Amniotic stem cell (primary cell): ENCODE data around the gene BLOC1S4.
A peak's percentile ranks its signal among the peaks of the same experiment; 100 is the strongest.
"Not testable (repeated sequence)": the region's sequence is repeated elsewhere in the genome, so short reads cannot be mapped to it uniquely, and the experiment has no call there.

Source experiments
- DNase-seq: peaks from one replicate; lab custom pipeline; 2025; lab: John Stamatoyannopoulos, UW

The BLOC1S4 gene, protein sequence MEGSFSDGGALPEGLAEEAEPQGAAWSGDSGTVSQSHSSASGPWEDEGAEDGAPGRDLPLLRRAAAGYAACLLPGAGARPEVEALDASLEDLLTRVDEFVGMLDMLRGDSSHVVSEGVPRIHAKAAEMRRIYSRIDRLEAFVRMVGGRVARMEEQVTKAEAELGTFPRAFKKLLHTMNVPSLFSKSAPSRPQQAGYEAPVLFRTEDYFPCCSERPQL

DNA sequence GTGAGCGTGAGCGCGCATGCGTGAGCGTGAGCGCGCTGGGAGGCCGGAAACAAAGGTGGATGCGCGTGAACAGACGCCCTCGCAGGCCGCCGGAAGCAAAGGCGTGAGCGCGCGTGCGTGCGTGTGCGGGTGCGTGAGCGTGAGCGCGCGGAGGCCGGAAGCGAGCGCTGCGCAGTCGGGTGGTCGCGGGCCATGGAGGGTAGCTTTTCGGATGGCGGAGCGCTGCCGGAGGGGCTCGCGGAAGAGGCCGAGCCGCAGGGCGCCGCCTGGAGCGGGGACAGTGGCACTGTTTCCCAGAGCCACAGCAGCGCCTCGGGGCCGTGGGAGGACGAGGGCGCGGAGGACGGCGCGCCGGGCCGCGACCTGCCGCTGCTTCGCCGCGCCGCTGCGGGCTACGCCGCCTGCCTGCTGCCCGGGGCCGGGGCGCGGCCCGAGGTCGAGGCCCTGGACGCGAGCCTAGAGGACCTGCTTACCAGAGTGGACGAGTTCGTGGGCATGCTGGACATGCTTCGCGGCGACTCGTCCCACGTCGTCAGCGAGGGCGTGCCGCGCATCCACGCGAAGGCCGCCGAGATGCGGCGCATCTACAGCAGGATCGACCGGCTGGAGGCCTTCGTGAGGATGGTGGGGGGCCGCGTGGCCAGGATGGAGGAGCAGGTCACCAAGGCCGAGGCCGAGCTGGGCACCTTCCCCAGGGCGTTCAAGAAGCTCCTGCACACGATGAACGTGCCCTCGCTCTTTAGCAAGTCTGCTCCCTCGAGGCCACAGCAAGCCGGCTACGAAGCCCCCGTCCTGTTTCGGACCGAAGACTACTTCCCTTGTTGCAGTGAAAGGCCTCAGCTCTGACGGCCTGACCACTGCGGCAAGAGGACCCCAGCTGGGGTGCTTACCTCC, at the start of gene BLOC1S4:
TSS of gene BLOC1S4 (plus strand) at position 157 of the 894 bp plus-strand sequence. CDS start at position 193, 36 bp downstream.
- DNase-seq, result peak; percentile 79

DNA sequence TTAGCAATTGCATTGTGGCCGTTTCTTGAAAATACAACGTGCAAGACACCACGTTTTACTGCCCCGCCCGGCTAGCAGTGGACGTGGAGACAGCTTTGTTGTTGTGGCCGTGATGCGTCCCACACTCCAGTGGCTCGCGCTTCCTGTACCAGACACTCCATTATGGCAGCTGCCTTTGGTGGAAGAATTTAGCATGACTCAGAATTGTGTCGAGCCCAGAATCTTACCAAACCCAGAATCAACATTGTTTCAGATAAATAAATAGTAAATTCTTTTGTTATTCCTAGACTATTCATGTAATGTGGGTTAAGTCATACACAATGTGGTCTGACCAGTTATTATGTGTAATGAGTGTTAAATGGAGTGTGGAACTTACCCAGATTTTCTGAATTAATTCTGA, 47.6 kb upstream of the BLOC1S4 start:
- DNase-seq, result no peak

DNA sequence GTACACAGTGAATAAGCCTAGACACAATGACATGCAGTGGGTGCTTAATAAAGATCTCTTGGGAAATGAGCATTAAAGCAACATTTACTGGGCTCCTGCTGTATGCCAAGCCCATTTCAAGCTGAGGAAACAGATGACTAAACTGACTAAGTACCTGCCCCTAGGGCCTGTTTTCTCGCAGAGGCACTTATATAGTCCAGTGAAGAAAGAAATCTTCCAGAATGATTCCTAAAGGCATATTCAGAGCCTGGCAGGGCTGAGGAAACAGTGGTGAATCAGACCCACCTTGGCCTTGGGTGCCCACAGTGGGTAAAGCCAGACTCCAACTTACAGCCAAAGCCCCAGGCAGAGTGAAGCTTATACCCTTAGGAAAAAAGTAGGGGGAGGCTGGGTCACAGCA, 44.3 kb upstream of the BLOC1S4 start:
- no peak for DNase-seq

DNA sequence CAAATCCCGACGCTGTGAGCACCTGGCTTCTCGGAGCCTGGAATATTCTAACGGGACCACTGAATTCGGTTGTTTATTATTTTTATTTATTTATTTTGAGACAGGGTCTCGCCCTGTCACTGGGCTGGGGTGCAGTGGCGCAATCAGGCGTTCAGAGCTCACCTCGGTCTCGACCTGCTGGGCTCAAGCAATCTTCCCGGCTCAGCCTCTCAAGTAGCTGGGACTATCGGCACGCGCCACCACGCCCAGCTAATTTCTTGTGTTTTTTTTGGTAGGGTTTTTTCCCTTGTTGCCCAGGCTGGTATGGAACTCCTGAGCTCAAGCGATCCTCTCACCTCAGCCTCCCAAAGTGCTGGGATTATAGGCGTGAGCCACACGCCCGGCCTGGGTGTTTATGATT, 43.8 kb upstream of the BLOC1S4 start:
- DNase-seq, result no peak

DNA sequence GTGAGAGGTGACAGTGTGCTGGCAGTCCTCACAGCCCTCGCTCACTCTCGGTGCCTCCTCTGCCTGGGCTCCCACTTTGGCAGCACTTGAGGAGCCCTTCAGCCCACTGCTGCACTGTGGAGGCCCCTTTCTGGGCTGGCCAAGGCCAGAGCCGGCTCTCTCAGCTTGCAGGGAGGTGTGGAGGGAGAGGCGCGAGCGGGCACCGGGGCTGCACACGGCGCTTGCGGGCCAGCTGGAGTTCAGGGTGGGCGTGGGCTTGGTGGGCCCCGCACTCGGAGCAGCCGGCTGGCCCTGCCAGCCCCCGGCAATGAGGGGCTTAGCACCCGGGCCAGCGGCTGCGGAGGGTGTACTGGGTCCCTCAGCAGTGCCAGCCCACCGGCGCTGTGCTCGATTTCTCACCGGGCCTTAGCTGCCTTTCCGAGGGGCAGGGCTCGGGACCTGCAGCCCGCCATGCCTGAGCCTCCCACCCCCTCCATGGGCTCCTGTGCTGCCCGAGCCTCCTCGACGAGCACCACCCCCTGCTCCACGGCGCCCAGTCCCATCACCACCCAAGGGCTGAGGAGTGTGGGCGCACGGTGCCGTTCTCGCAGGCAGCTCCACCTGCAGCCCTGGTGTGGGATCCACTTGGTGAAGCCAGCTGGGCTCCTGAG, 43.3 kb upstream of the BLOC1S4 start:
- not testable (repeated sequence) for DNase-seq

DNA sequence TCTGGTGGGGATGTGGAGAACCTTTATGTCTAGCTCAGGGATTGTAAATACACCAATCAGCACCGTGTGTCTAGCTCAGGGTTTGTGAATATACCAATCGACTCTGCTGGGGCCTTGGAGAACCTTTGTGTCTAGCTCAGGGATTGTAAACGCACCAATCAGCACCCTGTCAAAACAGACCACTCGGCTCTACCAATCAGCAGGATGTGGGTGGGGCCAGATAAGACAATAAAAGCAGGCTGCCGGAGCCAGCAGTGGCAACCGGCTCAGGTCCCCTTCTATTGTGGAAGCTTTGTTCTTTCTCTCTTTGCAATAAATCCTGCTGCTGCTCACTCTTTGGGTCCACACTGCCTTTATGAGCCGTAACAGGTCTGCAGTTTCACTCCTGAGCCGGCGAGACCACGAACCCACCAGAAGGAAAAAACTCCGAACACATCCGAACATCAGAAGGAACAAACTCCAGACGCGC, 42.7 kb upstream of the BLOC1S4 start:
- DNase-seq, result not testable (repeated sequence)

DNA sequence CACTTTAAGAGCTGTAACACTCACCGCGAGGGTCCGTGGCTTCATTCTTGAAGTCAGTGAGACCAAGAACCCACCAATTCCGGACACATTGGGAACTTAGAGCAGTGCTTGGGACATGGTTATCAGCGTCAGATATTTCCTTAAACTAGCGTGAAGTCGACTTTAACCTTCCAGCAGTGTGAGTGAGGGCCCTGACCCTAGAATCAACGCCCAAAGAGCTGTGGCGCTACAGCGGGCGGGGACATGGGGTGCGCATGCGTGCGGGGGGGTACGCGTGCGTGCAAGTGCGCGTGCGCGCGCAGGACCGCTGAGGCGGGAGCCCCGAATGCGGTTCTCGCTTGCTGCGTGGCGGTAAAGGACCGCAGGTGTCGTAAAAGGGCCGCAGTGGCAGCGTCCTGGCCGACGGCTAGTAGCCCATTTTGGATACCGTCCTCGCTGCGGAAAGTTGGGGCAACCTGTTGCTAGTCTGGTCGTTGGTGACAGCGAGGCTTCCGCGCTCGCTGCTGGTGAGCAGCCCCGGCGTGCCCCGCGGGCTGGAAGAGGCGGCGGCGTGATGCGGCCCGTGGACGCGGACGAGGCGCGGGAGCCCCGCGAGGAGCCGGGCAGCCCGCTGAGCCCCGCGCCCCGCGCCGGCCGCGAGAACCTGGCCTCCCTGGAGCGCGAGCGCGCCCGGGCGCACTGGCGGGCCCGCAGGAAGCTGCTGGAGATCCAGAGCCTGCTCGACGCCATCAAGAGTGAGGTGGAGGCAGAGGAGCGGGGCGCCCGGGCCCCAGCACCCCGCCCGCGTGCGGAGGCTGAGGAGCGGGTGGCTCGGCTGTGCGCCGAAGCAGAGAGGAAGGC, 42.1 kb upstream of the BLOC1S4 start:
- peak; percentile 96 for DNase-seq

DNA sequence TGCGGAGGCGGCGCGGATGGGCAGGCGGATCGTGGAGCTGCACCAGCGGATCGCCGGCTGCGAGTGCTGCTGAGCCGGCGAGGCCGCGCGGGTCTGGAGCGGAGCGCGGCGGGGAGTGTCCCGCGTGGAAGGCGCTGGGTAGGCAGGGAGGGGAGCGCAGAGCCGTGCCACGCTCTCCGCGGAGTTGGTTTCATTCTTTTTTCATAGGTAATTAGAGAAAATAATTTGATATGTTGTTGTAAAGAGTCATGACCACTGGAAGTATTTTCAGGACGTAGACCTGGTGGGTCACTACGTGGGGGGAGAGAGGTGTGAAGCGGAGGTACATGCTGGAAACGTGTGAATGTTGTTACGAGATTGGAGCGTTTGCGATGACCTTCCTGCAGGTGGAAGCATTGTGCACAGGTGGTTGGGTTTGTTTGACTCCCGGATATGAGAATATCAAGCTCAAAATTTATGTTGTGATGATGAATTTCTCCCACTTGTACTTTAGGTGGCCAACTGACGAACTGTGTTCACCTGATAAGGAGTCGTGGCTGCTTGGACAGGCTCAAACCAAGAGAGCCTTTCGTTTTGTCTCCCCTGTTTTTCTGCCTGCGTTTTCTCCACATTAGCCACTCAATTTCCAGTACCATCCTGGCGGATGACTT, 41.3 kb upstream of the BLOC1S4 start:
- DNase-seq, result no peak

DNA sequence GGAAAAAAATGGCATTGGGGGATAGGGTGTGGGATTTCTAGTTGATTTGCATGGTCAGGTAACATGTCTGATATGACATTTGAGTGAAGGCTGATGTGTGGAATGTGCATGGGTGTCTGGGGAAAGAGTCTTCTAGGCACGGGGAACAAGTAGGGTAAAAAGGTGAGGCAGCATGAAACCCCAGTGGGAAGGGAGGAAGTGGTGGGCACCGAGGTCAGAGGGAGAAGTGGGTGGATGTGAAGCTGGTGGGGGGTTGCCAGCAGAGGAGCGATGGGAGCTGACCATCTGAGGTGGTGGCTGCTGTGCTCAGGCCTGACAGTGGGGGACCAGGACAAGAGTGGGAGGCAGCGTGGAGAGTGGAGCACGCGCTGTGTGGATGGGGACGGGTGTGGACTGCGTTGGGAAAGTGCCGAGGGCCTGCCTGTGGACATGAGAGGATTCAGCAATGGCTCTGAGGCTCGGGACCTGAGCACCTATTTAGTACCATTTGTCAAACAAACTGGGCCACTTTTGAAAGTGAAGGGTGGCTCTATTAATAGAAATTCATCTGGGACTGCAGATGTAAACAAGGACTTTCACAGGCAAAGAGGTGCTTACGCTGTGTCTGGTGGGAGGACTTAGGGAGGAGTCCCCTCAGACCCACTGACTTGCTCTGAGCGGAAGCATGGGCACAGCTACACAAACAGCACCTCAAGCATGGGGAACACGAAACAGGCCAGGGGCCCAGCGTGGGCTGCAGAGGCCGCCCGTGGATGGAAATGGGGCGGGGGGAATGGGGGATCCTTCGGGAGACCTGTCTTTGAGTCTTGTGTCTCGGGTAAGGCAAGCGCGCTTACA, 39.0 kb upstream of the BLOC1S4 start:
- no peak for DNase-seq

DNA sequence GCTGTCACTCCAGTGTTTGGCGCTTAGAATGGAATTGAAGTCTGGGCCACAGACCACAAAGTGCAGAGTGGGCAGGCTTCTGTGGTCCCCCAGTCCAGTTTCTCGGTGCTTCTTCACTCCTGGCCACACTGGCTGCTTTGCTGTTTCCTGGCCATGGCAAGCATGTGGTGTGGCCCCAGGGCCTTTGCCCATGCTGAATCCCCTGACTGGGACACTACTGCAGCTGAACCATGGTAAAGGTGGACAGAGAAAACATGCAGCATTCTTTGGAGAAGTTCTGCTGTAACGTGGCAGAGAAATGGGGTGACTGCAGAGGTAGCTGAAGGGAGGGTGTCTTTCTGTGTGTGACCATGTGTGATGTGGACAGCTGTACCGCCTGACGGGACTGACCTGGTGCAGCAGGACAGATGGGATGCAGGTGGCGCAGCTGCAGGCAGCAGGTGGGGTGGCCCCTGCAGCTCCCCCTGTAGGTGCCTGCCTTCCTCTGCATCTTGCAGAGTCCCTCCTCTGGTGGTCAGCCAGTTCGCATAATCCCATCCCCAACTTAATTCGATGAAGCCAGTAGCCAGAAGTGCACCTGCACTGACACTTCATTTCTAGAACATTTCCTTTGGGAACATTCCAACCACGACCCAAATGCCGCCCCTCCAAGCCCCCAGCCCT, 35.5 kb upstream of the BLOC1S4 start:
- DNase-seq, result no peak

DNA sequence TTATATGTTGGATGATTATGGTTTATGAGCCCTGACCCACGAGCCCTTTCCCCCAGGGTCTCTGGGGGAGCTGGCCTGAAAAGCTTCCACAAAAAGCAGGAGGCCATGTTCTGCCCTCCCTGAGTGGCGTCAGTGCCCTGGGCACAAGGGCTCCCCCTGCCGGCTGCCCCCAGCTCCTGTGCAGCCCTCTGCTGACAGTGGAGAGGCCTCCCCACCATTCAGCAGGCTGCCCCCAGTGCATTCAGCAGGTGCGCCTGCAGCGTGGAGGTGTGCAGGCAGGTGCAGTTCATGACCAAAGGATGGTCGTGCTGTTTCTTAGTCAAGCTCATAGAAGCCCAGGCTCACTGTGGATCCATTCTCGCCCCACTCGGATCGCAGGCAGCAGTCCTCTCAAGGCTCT, 34.8 kb upstream of the BLOC1S4 start:
- DNase-seq, result no peak

DNA sequence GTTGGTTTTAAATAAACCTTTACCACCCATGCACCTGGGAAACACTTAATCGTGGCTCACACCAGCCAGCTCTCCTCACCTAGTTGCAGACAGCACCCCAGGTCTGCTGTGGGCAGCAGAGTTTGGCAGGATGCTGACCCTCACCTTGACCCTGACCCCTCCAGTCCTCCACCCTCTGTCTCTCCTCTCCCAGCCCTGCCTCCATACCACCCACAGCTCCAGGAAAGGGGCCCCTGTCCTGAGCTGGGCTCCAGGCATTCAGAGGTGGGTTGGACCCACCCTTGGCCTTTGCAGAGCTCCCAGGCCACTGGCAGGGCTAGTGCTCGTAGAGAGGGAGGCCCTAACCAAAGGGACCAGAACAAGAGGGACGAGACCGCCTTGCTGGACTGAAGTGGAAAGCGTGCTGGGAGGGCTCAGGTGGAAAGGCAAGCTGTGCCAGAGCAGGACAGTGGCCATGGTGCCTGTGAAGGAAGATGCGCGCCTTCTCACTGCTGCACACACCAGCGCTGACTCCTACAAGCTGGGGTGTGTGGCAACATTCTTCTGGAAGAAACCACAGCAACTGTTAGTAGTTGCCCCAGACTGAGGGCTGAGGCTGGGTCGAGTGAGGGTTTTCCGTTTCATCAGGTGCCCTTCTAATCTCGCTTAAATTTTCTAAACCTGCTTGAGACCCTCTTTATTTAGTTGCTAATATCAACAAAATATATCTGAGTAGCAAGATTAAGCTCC, 32.9 kb upstream of the BLOC1S4 start:
- DNase-seq, result no peak

DNA sequence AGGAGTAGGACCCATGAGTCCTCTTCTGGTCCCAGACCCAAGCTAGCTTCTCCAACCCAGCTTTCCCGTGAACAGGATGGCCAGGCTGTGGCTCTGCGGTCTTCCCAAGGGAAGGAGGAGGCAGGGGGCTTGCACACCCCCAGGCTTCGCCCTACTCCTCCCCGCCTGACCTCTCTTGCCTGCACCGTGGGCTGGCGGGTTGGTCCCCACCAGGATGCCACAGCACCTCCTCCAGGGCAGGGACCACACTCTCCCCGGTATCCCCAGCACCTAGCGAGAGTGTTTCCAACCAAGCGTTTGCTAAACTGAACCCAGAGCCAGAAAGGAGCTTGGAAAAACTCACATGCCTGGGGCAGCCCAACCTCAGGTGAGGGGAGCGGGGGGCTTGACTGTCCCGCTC, 31.3 kb upstream of the BLOC1S4 start:
- DNase-seq, result no peak

DNA sequence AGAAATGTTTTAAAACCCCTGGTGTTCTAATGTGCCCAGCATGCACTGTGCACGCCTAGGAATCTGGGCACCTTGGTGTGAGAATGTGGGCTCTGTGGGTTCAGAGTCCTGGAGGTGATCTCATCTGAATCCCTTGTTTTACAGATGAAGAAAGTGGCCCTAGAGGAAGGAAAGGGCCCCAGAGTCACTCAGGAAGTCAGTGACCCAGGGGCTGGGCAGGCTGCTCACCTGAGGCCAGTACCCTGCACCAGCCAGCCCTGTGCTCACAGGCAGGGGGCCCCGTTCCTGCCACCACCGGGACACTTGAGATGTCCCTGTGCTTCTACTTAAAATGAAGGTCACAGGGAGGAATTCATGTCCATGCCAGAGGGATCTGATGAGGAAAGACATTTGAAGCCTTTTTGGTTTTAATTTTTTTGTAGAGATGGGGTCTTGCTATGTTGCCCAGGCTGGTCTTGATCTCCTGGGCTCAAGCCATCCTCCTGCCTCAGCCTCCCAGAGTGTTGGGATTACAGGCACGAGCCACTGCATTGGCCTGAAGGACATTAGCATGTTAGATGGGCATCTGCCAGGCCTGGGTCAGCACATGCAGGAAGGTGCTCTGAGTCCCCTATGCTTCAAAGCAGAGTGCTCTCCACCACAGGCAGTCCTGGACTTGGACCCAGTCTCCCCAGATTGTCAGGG, 29.7 kb upstream of the BLOC1S4 start:
- DNase-seq, result no peak

DNA sequence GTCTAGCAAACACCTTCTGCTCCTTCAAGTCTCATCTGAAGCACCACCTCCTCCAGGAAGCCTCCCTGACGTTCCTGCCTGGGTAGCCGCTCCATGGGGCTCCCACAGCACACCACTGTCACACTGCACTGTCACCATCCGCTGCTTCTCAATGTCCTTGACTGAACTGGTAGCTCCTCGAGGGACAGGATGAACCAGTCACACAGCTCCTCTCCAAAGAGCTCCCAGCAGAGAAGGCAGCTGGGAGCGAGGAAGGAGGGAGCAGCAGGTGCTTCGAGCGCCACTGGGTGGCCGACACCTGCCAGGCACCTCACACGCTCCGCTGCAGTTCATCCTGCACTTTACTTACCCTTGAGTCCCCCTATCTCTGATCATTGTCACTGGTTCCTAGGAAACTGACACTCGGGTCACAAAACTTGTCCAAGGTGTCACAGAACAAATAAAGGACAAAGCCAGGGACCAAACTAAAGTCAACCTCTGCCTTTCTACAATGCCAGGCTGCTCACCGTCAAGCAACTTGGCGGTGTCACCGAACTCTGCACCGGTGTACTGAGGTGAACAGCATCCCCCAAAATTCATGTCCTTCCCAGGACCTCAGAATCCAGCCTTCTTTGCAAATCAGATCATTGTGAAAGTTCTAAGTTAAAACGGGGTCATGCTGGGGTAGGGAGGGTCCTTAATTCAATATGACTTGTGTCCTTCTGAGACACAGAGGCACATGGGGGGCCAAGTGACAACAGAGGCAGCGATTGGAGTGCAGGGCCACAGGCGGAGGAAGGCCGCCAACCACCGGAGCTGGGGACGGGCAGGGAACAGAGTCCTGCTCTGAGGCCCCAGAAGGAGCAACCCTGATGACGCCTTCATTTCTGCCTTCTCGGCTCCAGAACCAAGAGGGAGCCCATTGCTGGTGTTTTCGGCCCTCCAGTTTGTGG, 27.8 kb upstream of the BLOC1S4 start:
- no peak for DNase-seq

DNA sequence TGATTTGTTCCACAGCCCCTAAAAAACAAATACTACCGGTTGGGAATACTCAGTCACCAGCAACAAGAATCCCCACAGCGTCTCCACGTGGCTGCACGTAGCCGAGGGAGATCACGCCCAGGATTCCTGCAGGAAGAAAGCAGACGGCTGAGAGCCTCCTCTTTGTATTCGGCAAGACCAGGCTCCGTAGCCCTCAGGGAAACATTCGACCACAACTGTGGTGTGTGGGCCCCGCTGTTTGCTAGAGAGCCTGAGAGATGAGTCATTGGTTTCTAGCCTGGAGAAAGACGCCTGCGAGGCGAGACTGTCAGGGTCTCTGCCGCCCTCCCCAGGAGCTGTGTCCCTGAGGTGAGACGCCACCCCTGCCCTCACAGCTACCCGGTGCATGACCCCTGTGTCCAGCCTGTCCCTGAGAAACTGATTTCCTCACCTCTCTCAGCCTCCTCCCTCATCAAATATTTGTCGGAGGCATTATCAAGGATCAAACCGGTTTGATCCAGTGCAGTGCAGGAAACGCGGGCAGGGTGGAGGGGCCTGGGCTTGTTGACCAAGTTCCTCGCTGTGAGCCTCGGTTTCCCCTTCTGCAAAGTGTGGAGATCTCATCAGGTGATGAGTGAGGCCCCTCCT, 27.0 kb upstream of the BLOC1S4 start:
- peak; percentile 87 for DNase-seq

DNA sequence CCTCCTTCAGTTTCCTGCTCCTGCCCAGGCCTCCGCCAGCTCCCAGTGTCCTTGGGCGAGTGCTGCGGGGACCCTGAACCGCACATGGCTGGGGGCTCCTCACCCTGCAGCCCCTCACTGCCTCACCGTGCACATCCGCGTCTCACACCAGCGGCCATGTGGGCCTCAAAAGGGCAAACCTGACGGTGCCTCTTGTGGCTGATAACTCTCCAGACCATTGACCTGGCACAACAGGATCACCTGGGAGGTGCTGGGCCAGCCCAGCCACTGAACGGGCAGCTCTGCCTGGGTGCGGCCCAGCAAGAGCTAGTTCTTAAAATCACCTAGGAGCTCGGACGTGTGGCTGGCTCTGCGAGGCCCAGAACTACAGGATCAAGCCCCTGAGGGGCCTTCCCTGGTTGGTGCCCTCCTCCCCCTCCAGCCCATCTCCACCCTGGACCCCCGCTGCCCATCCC, 26.4 kb upstream of the BLOC1S4 start:
- no peak for DNase-seq
